Peyer's patch (tissue), 4 donors: ENCODE measurements around the gene TMEM14C.

Experiments
- CTCF ChIP-seq, 6 experiments: fragments of 450-650 bp in 4 of 6; fragments of 200-600 bp in 2 of 6; sonication (generic) in 1 of 6; IDR thresholded peaks; one replicate each; pipeline ENCODE4 v1.5.1; 2017 to 2019; ENCODE audit warnings: antibody characterized with exemption in 6 of 6, mild to moderate bottlenecking in 3 of 6, moderate library complexity in 1 of 6
- POLR2A ChIP-seq, 2 donors: fragments of 450-650 bp; IDR thresholded peaks; one replicate each; pipeline ENCODE4 v1.5.1; 2017; ENCODE audit warnings: antibody characterized with exemption in 2 of 2, mild to moderate bottlenecking in 2 of 2, moderate library complexity in 2 of 2

- TF ChIP-seq CTCF (IDR thresholded peaks at IDR 0.05) (no peak), POLR2A (IDR thresholded peaks at IDR 0.05) (no peak)
Measured at GRCh38 chr6:10719296-10719963, 3.4 kb upstream of the TMEM14C start.
